Stimulated activated CD4-positive, alpha-beta T cell treated with anti-CD3 and anti-CD28 coated beads, Interleukin-2, amount 100 ng/mL, for 24 hours (primary cell): ENCODE data around the gene EP400.
"Not testable (repeated sequence)": the region's sequence is repeated elsewhere in the genome, so short reads cannot be mapped to it uniquely, and the experiment has no call there.

ENCODE experiments used
- DNase-seq, 2 donors: peaks; one replicate each; pipeline ENCODE4 v3.0.0-alpha.2; 2020

Gene EP400

GRCh38 chr12:131948713-131949430 lies 870 bp upstream of the EP400 start:
- peak in 1 of 2 donors; percentile 32 for DNase-seq

- DNase-seq: peak; percentile 47 to 50
Observed at GRCh38 chr12:131950182-131950913, 606 bp downstream of the EP400 start.

DNA sequence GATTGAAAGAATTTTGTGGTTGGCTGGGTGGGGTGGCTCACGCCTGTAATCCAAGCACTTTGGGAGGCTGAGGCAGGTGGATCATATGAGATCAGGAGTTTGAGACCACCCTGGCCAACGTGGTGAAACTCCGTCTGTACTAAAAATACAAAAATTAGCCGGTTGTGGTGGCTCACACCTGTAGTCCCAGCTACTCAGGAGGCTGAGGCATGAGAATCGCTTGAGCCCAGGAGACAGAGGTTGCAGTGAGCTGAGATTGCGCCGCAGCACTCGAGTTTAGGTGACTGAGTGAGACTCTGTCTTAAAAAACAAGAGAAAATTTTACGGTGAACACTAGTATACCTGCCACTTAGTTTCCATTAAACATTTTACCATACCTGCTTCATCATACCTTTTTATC lies 4.1 kb downstream of the EP400 start:
- not testable (repeated sequence) for DNase-seq

DNA sequence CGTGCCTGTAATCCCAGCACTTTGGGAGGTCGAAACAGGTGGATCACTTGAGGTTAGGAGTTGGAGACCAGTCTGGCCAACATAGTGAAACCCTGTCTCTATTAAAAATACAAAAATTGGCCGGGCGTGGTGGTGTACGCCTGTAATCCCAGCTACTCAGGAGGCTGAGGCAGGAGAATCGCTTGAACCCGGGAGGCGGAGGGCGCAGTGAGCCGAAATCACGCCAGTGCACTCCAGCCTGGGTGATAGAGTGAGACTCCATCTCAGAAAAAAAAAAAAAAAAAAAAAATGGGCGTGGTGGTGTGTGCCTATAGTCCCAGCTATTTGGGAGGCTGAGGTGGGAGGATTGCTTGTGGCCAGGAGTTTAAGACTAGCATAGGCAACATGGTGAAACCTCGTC lies 4.7 kb downstream of the EP400 start:
- DNase-seq: not testable (repeated sequence)

GRCh38 chr12:131959116-131959515 lies 9.4 kb downstream of the EP400 start:
- no peak for DNase-seq

- DNase-seq: no peak
Observed at GRCh38 chr12:131959641-131960589, 10.2 kb downstream of the EP400 start.

DNA sequence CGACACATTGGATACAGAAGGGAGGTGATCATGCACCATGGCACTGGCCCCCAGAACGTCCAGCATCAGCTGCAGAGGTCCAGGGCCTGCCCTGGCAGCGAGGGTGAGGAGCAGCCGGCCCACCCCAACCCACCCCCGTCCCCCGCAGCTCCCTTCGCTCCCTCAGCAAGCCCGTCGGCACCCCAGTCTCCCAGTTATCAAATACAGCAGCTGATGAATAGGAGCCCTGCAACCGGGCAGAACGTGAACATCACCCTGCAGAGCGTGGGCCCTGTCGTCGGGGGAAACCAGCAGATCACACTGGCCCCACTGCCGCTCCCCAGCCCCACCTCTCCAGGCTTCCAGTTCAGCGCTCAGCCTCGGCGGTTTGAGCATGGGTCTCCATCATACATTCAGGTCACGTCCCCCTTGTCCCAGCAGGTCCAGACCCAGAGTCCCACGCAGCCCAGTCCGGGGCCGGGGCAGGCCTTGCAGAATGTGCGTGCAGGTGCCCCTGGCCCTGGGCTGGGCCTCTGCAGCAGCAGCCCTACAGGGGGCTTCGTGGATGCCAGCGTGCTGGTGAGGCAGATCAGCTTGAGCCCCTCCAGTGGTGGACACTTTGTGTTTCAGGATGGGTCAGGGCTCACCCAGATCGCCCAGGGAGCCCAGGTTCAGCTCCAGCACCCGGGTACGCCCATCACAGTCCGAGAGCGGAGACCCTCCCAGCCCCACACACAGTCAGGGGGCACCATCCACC lies 11.0 kb downstream of the EP400 start:
- not testable (repeated sequence) for DNase-seq

DNA sequence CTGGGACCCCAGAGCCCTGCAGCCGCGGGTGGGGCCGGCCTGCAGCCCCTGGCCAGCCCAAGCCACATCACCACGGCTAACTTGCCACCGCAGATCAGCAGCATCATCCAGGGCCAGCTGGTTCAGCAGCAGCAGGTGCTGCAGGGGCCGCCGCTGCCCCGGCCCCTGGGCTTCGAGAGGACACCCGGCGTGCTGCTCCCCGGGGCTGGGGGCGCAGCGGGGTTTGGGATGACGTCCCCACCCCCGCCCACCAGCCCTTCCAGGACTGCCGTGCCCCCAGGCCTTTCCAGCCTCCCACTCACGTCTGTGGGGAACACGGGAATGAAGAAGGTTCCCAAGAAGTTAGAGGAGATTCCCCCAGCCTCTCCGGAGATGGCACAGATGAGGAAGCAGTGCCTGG lies 11.6 kb downstream of the EP400 start:
- not testable (repeated sequence) for DNase-seq

GRCh38 chr12:131962069-131962468 lies 12.3 kb downstream of the EP400 start:
- DNase-seq: no peak

- DNase-seq: no peak
Observed at GRCh38 chr12:131963381-131963780, 13.6 kb downstream of the EP400 start.

GRCh38 chr12:131965073-131965472 lies 15.3 kb downstream of the EP400 start:
- no peak for DNase-seq

DNA sequence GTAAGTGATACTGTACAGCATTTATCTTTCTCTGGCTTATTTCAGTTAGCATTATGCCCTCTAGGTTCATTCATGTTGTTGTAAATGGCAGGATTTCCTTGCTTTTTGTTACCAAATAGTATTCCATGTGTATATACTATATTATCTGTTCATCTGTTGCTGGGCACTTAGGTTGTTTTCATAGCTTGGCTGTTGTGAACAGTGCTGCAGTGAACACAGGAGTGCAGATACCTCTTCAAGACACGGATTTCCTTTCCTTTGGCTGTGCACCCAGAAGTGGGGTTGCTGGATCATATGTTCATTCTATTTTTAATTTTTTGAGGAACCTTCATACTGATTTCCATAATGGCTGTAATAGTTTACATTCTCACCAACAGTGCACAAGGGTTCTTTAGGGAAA lies 21.5 kb downstream of the EP400 start:
- no peak for DNase-seq

GRCh38 chr12:131975228-131975627 lies 25.5 kb downstream of the EP400 start:
- DNase-seq: no peak

DNA sequence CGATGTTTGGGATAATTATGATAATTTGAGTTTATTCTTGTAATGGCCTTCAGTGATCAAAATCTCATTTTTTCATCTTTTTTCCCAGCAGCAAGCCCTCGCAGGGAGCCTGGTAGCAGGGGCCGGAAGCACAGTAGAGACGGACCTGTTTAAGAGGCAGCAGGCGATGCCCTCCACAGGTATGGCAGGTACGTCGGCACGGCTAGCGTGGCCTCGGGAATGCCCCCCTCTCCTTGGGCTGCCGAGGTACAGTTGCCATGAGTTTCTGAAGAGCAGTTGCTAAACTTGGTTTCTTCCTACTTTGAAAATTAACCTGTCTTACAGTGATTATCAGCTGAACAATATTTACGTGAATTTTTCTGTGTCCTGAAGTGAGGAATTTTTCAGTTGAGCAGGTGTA lies 29.9 kb downstream of the EP400 start:
- no peak for DNase-seq

- no peak for DNase-seq
Observed at GRCh38 chr12:131980263-131980662, 30.5 kb downstream of the EP400 start.

GRCh38 chr12:131981388-131981787 lies 31.6 kb downstream of the EP400 start:
- DNase-seq: no peak

GRCh38 chr12:131982041-131982440 lies 32.3 kb downstream of the EP400 start:
- no peak for DNase-seq

- DNase-seq: no peak
Observed at GRCh38 chr12:131983026-131983425, 33.3 kb downstream of the EP400 start.

GRCh38 chr12:131983554-131983953 lies 33.8 kb downstream of the EP400 start:
- no peak for DNase-seq

GRCh38 chr12:131984334-131984733 lies 34.6 kb downstream of the EP400 start:
- DNase-seq: no peak

GRCh38 chr12:131985510-131985875 lies 35.8 kb downstream of the EP400 start:
- not testable (repeated sequence) for DNase-seq

DNA sequence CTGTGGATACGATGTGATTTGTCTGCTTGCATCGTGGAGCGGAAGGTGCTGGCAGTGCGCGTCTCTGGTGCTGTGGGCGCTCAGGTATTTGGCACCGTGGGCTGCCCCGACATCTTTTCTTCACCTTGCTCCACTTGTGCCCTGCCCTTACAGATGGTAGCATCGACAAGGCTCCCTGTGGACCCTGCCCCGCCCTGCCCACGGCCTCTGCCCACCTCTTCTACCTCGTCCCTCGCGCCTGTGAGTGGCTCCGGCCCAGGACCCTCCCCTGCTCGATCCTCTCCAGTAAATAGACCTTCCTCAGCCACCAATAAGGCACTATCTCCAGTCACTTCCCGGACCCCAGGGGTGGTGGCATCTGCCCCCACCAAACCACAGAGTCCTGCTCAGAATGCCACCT lies 36.6 kb downstream of the EP400 start:
- DNase-seq: no peak

GRCh38 chr12:131986910-131987309 lies 37.2 kb downstream of the EP400 start:
- no peak for DNase-seq
